Activated CD8-positive, alpha-beta T cell treated with anti-CD3 and anti-CD28 coated beads for 36 hours (primary cell): ENCODE data around the gene RAB3A. TPM values are rescaled to one million over a fixed set of nuclear protein-coding genes. Genes with fewer than 3 reads are reported as not detected.

Source experiments
- ATAC-seq: fragments of 200-7000 bp; cut with Tn5 transposase; one replicate; pipeline ENCODE4 v1.10.0; 2021; ENCODE audit warnings: mild to moderate bottlenecking, moderate library complexity
- CTCF ChIA-PET: fragments of 350-600 bp; sonication (Branson Sonifier 250); formaldehyde crosslinking; loops from one replicate; lab custom pipeline; 2021; ENCODE audit warnings: antibody characterized with exemption; lab: Charles Lee
- POLR2A ChIA-PET: fragments of 350-600 bp; sonication (Branson Sonifier 250); formaldehyde crosslinking; loops from one replicate; lab custom pipeline; 2021; ENCODE audit warnings: antibody characterized with exemption; lab: Charles Lee
- DNase-seq: peaks from one replicate; pipeline ENCODE4 v3.0.0-alpha.2; 2020
- H3K27ac Mint-ChIP-seq: one replicate; pipeline ENCODE4 v1.8.0; 2021; ENCODE audit warnings: mild to moderate bottlenecking, mixed read lengths
- H3K27me3 Mint-ChIP-seq: one replicate; pipeline ENCODE4 v1.8.0; 2021; ENCODE audit warnings: mixed read lengths
- H3K36me3 Mint-ChIP-seq: one replicate; pipeline ENCODE4 v1.8.0; 2021; ENCODE audit warnings: low read depth, mixed read lengths
- H3K4me1 Mint-ChIP-seq: one replicate; pipeline ENCODE4 v1.8.0; 2021; ENCODE audit warnings: low read depth, mixed read lengths
- H3K4me3 Mint-ChIP-seq: one replicate; pipeline ENCODE4 v1.8.0; 2021; ENCODE audit warnings: mild to moderate bottlenecking, moderate library complexity, mixed read lengths
- H3K9me3 Mint-ChIP-seq: one replicate; pipeline ENCODE4 v1.8.0; 2021; ENCODE audit warnings: mixed read lengths
- intact Hi-C: fragments of 100-400 bp; cut with micrococcal nuclease; formaldehyde crosslinking; loops from one replicate; pipeline ENCODE4 v1.10.0; 2022
- total RNA-seq, 2 experiments: library from RNA; stranded (reverse); gene quantifications; one replicate each; pipeline ENCODE4 v1.2.3, GENCODE V29; 2021
- TF ChIP-seq, protein P1 (sequence below): fragments of 200-600 bp; IDR thresholded peaks from one replicate; pipeline ENCODE4 v1.8.0; 2022; ENCODE audit warnings: antibody characterized with exemption, mild to moderate bottlenecking

RAB3A gene
- total RNA-seq, 2 experiments from 2014 or later: 8.9 to 11.3 TPM

DNA sequence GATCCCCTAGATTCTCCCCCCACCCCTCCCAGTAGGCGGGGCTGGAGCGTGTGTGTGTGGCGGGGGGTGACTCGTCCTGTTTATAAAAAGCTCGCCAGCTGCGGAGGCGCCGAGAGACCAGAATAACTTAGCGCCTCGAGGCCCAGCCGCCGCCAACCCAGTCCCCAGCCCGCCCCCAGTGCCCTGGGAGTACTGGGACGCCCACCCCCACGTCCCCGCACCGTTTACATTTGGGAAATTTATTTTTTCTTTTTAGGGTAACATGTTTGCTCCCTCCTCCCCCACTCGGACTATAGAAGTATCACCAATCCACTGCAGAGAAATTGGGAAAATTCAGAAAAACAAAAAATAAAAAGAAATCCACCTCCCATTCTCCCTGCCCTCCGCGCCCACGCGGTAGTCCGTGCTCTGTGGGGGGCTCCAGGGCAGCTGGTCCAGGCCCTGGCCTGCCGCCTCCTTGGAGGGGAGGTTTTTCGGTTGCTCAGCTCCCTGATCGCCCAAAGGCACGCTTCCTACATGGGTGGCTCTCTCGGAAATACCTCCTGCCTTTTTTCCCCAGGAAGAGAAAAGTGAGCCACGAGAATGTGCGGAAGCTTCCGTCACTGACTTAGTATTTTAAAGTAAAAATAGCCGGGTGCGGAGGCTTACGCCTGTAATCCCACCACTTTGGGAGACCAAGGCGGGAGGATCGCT lies 1.5 kb upstream of the RAB3A start:
- peak overlapping the region; percentile 89 for H3K27ac Mint-ChIP-seq
- peak overlapping the region; percentile 77 for H3K4me3 Mint-ChIP-seq
- intact Hi-C loops: loop anchor here (2.0 kb wide), 1 partner anchor 123 kb away; no protein-coding TSS in a partner anchor
- ChIA-PET POLR2A (interaction anchor here (0.9 to 3.3 kb wide), 7 partner anchors 12 to 117 kb away, joined by 3 to 25 read pairs (median 3); partner anchors contain the start of genes IQCN, JUND and MPV17L2), CTCF (interaction anchor here (0.9 to 11.3 kb wide), 12 partner anchors 13 to 206 kb away, joined by 3 to 185 read pairs (median 5); partner anchors contain the start of gene MPV17L2)
- peaks cover 7% of the 10 kb centered on the region for H3K27me3 Mint-ChIP-seq
- DNase-seq: peak; percentile 86
- peaks cover 10% of the 10 kb centered on the region for H3K36me3 Mint-ChIP-seq
- ATAC-seq: no peak
- no peaks in the 10 kb centered on the region for H3K9me3 Mint-ChIP-seq
- H3K4me1 Mint-ChIP-seq: peaks cover 21% of the 10 kb centered on the region
- TF ChIP-seq, protein P1, sequence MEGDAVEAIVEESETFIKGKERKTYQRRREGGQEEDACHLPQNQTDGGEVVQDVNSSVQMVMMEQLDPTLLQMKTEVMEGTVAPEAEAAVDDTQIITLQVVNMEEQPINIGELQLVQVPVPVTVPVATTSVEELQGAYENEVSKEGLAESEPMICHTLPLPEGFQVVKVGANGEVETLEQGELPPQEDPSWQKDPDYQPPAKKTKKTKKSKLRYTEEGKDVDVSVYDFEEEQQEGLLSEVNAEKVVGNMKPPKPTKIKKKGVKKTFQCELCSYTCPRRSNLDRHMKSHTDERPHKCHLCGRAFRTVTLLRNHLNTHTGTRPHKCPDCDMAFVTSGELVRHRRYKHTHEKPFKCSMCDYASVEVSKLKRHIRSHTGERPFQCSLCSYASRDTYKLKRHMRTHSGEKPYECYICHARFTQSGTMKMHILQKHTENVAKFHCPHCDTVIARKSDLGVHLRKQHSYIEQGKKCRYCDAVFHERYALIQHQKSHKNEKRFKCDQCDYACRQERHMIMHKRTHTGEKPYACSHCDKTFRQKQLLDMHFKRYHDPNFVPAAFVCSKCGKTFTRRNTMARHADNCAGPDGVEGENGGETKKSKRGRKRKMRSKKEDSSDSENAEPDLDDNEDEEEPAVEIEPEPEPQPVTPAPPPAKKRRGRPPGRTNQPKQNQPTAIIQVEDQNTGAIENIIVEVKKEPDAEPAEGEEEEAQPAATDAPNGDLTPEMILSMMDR: no peak

GRCh38 chr19:18204394-18205199 lies 755 bp upstream of the RAB3A start:
- H3K4me1 Mint-ChIP-seq: peaks cover 21% of the 10 kb centered on the region

GRCh38 chr19:18203408-18203862 lies 407 bp downstream of the RAB3A start:
- intact Hi-C loops: no loop called here
- no peak for ATAC-seq
- ChIA-PET POLR2A (interaction anchor here (1.0 to 3.3 kb wide), 6 partner anchors 10 to 77 kb away, joined by 3 to 25 read pairs (median 4); partner anchors contain the start of genes JUND and MPV17L2), CTCF (interaction anchor here (1.0 to 11.3 kb wide), 8 partner anchors 9 to 208 kb away, joined by 3 to 185 read pairs (median 4); partner anchors contain the start of gene MPV17L2)
- no peaks in the 10 kb centered on the region for H3K9me3 Mint-ChIP-seq
- peak overlapping the region; percentile 84 for H3K27ac Mint-ChIP-seq
- H3K27me3 Mint-ChIP-seq: peaks cover 2% of the 10 kb centered on the region
- peaks cover 21% of the 10 kb centered on the region for H3K4me1 Mint-ChIP-seq
- peaks cover 17% of the 10 kb centered on the region for H3K36me3 Mint-ChIP-seq
- no peak for DNase-seq
- H3K4me3 Mint-ChIP-seq: peak overlapping the region; percentile 98
- TF ChIP-seq, protein P1: no peak

More at GRCh38 chr19:18204394-18205199, 755 bp upstream of the RAB3A start:
- DNase-seq (peak; percentile 70), ATAC-seq (peak; percentile 5)
- Mint-ChIP-seq H3K4me3 (peak overlapping the region; percentile 77), H3K9me3 (no peaks in the 10 kb centered on the region), H3K36me3 (peaks cover 13% of the 10 kb centered on the region), H3K27ac (peak overlapping the region; percentile 89), H3K27me3 (peaks cover 6% of the 10 kb centered on the region)
- intact Hi-C loops: loop anchor here (2.0 kb wide), 1 partner anchor 124 kb away; no protein-coding TSS in a partner anchor
- CTCF ChIA-PET: interaction anchor here (1.0 to 11.3 kb wide), 16 partner anchors 10 to 207 kb away, joined by 3 to 185 read pairs (median 4); partner anchors contain the start of gene MPV17L2
- POLR2A ChIA-PET: interaction anchor here (0.6 to 3.3 kb wide), 8 partner anchors 11 to 803 kb away, joined by 3 to 25 read pairs (median 3); partner anchors contain the start of genes JUND and MPV17L2
- TF ChIP-seq, protein P1: no peak

DNA sequence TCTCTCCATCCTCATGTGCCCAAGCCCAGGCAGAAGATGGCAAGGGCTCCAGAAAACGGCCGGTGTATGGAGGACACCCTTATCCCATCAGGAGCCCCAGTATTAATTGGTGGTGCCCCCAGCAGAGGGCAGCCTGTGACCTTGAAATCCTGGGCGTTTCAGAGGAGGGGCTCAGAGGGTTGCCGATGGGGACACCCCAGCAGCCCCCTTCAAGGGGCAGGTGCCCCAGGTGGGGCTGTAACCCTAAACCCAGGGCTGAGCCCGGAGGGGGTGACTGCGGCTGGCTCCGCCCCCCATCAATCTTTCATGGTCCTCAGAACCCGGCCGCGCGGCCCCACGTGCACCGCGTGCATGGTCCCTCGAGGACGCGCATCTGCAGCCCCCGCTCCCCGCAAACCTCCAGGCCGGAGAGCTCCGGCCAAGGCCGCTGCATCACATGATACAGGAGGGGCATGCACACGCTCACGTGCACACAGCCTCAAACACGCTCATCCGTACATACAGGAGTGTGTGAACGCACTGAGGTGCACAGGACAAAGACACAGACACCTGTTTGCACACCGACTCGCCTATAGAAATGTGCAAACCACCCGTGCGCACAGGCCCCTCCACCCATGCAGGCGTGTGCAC lies 949 bp downstream of the RAB3A start:
- peaks cover 21% of the 10 kb centered on the region for H3K4me1 Mint-ChIP-seq
- ChIA-PET CTCF (interaction anchor here (1.2 to 11.3 kb wide), 5 partner anchors 10 to 208 kb away, joined by 3 to 185 read pairs (median 6); partner anchors contain the start of gene MPV17L2), POLR2A (interaction anchor here (1.0 to 3.3 kb wide), 6 partner anchors 10 to 77 kb away, joined by 3 to 25 read pairs (median 4); partner anchors contain the start of genes JUND and MPV17L2)
- DNase-seq: peak; percentile 45
- ATAC-seq: no peak
- H3K27me3 Mint-ChIP-seq: peaks cover 1% of the 10 kb centered on the region
- H3K9me3 Mint-ChIP-seq: no peaks in the 10 kb centered on the region
- TF ChIP-seq, protein P1: peak; percentile 32
- peak overlapping the region; percentile 84 for H3K27ac Mint-ChIP-seq
- peaks cover 21% of the 10 kb centered on the region for H3K36me3 Mint-ChIP-seq
- peak overlapping the region; percentile 98 for H3K4me3 Mint-ChIP-seq
- intact Hi-C loops: no loop called here
